Measurements from ENCODE around the gene OPCML. TPM values are rescaled to one million over a fixed set of nuclear protein-coding genes. Genes with fewer than 3 reads are reported as not detected.

The OPCML gene
- polyA plus RNA-seq, 3 donors = not detected

DNA sequence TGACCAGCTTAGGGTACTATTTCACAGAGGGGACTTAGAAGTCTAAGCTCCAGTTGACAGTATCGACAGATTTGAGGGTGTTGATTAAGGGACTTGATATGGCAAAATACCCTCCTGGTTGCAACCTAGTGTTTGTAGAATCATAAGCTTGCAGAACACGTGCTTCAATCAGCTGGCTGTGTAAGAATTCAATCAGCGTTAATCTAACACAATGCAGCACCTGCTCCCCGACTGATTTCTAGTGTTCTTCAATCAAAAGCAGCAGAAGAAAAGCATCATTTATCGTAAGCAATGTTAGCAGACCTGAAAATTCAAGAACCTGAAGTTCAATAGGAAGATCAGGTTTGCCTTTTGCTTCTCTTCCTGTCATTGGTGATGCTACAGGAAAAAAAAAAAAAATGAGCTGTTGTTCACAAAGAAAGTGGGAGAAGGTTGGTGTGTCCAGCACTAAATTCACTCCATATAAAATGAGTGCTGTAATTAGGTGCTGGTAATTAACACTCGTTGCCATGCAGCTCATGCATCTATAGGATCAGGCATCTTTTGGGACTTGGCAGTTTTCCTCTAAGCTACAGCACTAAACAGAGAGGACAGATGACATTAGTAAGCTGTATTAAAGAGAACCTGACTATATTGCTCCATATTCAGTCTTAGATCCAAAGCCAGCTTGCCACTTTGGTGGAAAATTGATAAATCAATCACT, 840.3 kb downstream of the OPCML start:
- Mint-ChIP-seq H3K4me3 (no peak overlapping the region), H3K27ac (no peak overlapping the region), H3K4me1 (no peaks in the 10 kb centered on the region), H3K36me3 (no peaks in the 10 kb centered on the region), H3K27me3 (ENCODE audit: low read depth in 3 of 3) (no peaks in the 10 kb centered on the region), H3K9me3 (peaks cover 0 to 4% (median 0%) of the 10 kb centered on the region in 7 donors)
- Histone ChIP-seq H3K9ac (ENCODE audit: insufficient read depth, low read length, poor library complexity, severe bottlenecking) (no peak overlapping the region), H3K27me3 (ENCODE audit: control insufficient read depth in 2 of 2, insufficient read depth in 2 of 2, low read length in 2 of 2) (no peaks in the 10 kb centered on the region), H3K27ac (ENCODE audit: low read depth in 1 of 2, low read length in 2 of 2) (no peak overlapping the region), H3K36me3 (replicated peaks in 1 of 2; ENCODE audit: control insufficient read depth in 1 of 2, insufficient read depth in 2 of 2, low read length in 2 of 2) (no peaks in the 10 kb centered on the region), H4K20me1 (ENCODE audit: insufficient read depth, low read length) (no peaks in the 10 kb centered on the region), H3K4me2 (replicated peaks; ENCODE audit: extremely low read depth, low read length, poor library complexity, severe bottlenecking) (no peak overlapping the region), H3K9me3 (replicated peaks in 1 of 2; ENCODE audit: control insufficient read depth in 1 of 2, insufficient read depth in 1 of 2, low read length in 2 of 2) (no peaks in the 10 kb centered on the region), H3K4me1 (ENCODE audit: control insufficient read depth in 1 of 2, insufficient read depth in 2 of 2, low read length in 2 of 2) (no peaks in the 10 kb centered on the region), H3K4me3 (replicated peaks in 1 of 3; ENCODE audit: low read depth in 2 of 3, low read length in 3 of 3) (no peak overlapping the region), H2AFZ (ENCODE audit: insufficient read depth, low read depth, low read length, poor library complexity, severe bottlenecking) (no peak overlapping the region), H3K79me2 (ENCODE audit: insufficient read depth, low read length) (no peaks in the 10 kb centered on the region)
- intact Hi-C loops (cut with micrococcal nuclease) = no loop called here
- TF ChIP-seq, protein P1, sequence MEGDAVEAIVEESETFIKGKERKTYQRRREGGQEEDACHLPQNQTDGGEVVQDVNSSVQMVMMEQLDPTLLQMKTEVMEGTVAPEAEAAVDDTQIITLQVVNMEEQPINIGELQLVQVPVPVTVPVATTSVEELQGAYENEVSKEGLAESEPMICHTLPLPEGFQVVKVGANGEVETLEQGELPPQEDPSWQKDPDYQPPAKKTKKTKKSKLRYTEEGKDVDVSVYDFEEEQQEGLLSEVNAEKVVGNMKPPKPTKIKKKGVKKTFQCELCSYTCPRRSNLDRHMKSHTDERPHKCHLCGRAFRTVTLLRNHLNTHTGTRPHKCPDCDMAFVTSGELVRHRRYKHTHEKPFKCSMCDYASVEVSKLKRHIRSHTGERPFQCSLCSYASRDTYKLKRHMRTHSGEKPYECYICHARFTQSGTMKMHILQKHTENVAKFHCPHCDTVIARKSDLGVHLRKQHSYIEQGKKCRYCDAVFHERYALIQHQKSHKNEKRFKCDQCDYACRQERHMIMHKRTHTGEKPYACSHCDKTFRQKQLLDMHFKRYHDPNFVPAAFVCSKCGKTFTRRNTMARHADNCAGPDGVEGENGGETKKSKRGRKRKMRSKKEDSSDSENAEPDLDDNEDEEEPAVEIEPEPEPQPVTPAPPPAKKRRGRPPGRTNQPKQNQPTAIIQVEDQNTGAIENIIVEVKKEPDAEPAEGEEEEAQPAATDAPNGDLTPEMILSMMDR (IDR thresholded peaks at IDR 0.05) = no peak
- DNase-seq = no peak
- 88% methylated on average over 4 of the region's 6 CpGs for WGBS (ENCODE audit: insufficient coverage)

DNA sequence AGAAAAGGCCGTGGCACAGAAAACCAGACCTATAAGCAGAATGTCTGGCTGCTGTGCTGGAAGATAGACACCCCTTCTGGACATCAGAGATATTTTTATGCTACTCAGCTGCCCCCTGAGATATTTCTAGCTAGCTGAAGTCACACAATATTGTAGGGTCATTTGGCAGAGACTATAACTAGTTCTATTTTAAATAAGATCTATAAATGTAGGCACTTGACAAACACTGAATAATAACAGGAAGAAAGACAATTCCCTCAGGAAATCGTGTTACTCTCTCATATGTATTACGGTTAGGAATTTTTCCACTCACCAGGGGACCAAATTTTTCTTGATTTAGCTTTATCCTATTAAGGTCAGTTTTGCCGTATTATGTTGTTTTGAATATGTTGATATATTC, 845.4 kb downstream of the OPCML start:
- no CpG with 5 or more reads among the region's 4 CpGs for WGBS (ENCODE audit: insufficient coverage)
- Histone ChIP-seq H2AFZ (ENCODE audit: insufficient read depth, low read depth, low read length, poor library complexity, severe bottlenecking) (no peak overlapping the region), H3K27ac (ENCODE audit: low read depth in 1 of 2, low read length in 2 of 2) (no peak overlapping the region), H4K20me1 (ENCODE audit: insufficient read depth, low read length) (no peaks in the 10 kb centered on the region), H3K79me2 (ENCODE audit: insufficient read depth, low read length) (no peaks in the 10 kb centered on the region), H3K4me1 (ENCODE audit: control insufficient read depth in 1 of 2, insufficient read depth in 2 of 2, low read length in 2 of 2) (no peaks in the 10 kb centered on the region), H3K27me3 (ENCODE audit: control insufficient read depth in 2 of 2, insufficient read depth in 2 of 2, low read length in 2 of 2) (no peaks in the 10 kb centered on the region), H3K9ac (ENCODE audit: insufficient read depth, low read length, poor library complexity, severe bottlenecking) (no peak overlapping the region), H3K36me3 (replicated peaks in 1 of 2; ENCODE audit: control insufficient read depth in 1 of 2, insufficient read depth in 2 of 2, low read length in 2 of 2) (no peaks in the 10 kb centered on the region), H3K4me3 (replicated peaks in 1 of 3; ENCODE audit: low read depth in 2 of 3, low read length in 3 of 3) (no peak overlapping the region), H3K4me2 (replicated peaks; ENCODE audit: extremely low read depth, low read length, poor library complexity, severe bottlenecking) (no peak overlapping the region), H3K9me3 (replicated peaks in 1 of 2; ENCODE audit: control insufficient read depth in 1 of 2, insufficient read depth in 1 of 2, low read length in 2 of 2) (peaks cover 0 to 3% of the 10 kb centered on the region in 2 donors)
- Mint-ChIP-seq H3K27me3 (ENCODE audit: low read depth in 3 of 3) (peaks cover 0 to 2% (median 0%) of the 10 kb centered on the region in 3 donors), H3K4me1 (no peaks in the 10 kb centered on the region), H3K27ac (no peak overlapping the region), H3K36me3 (no peaks in the 10 kb centered on the region), H3K4me3 (no peak overlapping the region), H3K9me3 (peaks cover 0 to 5% (median 3%) of the 10 kb centered on the region in 7 donors)
- TF ChIP-seq, protein P1 (IDR thresholded peaks at IDR 0.05) = no peak
- intact Hi-C loops (cut with micrococcal nuclease) = no loop called here
- DNase-seq = no peak
